GM19452 (cell line): ENCODE results near the gene MUSTN1.

ENCODE experiments used
- ATAC-seq: cut with Tn5 transposase; IDR thresholded peaks from one replicate; pipeline ENCODE4 v1.9.1; 2021; ENCODE audit not compliant: unreplicated experiment

Gene MUSTN1

DNA sequence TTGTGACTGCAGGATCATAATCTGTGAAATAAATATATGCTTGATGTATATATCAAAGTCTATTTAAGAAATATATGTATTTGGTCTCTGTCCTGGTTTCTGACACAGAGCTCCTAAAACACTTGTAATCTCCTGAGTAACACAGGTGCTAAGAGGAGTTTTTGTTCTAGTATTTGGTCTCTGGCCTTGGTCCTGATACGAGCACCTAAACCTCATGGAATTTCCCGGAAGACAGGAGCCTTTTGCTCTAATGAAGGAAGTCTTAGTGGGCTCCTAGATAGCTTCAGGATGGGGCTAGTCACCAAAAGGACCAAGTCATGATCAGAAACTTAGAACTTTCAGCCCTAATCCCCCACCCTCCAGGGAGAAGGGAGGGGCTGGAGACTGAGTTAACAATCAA, 19.2 kb upstream of the MUSTN1 start:
- ATAC-seq = no peak

DNA sequence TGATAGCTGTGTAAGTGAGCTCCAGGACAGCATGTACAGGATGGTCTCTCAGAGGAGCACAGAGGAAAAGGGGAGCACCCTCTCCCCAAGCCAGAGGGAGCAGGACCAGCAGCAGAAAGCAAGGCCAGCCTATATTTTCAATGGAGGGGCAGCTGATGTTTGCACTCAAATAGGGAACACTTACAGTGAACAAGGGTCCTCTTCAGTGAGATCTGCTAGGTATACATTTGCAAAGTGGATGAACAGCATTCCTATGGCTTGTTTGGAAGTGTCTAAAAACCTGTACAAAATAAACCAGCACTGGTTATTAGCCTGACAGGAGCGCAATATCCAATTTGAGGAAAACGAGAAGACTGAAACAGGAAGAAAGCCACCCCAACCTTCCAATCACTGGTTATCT, 17.6 kb upstream of the MUSTN1 start:
- no peak for ATAC-seq

DNA sequence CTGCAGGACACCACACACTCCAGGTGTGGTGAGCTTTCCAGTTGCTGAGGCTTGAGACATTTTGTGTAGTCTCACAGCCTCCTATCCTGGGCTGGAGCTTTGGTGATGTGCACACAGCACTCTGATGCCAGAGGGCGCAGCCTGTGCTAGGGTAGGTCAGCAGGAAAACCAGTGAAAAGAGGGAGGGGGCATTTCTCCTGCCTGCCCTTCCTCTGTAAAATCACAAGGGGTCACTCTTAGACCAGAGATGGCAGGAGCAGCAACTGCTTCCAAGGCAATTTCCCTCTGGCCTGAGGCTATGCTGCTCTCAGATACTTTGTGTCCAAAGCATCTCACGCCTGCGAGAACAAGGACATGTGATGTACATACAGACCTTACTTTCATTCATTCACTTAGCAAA, 16.5 kb upstream of the MUSTN1 start:
- no peak for ATAC-seq

DNA sequence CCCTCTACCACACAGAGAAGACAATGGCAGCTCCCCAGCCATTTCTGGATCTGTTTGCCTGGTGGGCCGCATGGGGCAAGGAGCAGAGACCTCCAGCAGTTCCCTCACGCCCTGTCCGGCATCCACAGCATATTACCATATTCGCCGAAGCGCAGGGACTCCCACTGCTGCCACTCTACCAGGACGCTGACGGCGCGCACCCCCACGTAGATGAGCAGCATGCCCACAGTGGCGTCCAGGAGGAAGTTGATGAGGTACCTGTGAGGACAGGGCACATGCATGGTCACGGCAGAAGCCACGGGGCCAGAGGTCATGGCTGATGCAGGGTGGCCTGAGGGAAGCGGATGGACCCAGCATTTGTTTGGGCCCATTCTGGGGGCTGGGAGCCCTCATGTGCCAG, 14.8 kb upstream of the MUSTN1 start:
- no peak for ATAC-seq

DNA sequence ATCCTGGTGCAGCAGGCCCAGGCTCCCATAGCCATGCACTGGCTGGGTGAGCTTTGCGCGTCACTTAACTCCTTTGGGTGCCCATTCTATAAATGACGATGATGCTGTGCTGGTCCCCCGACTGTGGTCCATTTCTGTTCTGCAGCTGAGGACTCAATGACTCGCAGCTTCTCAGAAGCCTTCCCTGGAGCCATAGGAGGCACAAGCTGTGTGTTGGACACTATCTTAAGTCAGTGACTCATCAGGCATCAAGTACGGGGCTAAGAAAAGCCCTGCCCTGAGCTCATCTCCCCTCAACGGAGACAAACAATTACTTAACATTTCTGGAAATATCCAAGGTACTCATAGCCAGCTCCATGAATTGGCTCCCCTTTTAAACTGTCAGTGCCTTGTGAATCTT, 13.8 kb upstream of the MUSTN1 start:
- ATAC-seq = no peak

DNA sequence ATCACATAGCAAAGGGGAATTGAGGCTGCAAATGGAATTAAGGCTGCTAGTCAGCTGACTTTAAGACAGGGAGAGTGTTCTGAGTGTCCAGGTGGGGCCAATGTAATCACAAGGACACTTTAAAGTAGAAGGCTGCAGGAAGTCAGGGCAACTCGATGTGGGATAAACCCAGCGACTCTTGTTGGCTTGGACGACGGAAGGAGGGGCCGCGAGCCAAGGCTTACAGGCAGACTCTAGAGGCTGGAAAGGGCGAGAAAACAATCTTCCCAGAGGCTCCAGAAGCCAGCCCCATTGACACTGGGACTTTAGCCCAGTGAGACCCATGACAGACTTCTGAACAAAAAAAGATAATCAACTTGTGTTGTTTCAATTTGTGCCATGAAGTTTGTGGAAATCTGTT, 12.9 kb upstream of the MUSTN1 start:
- ATAC-seq = no peak

DNA sequence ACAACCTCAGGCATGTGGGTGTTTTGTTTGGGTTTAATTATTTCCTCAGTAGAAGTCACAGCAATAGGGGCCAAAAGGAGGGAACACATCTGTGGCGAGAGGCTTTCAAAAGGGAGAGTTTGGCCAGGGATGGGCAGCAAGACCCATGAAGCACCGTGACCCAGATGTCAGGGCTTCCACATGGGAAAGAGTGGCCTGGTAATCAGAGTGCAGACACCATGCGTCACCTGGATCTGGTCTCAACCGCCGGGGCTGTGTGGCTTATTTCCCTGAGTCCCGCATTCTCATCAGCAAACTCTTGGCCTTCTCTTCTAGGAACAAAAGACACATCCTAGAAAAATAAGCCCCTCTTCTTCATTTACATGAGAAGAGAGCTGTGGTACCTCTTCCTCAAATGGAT, 12.4 kb upstream of the MUSTN1 start:
- no peak for ATAC-seq

DNA sequence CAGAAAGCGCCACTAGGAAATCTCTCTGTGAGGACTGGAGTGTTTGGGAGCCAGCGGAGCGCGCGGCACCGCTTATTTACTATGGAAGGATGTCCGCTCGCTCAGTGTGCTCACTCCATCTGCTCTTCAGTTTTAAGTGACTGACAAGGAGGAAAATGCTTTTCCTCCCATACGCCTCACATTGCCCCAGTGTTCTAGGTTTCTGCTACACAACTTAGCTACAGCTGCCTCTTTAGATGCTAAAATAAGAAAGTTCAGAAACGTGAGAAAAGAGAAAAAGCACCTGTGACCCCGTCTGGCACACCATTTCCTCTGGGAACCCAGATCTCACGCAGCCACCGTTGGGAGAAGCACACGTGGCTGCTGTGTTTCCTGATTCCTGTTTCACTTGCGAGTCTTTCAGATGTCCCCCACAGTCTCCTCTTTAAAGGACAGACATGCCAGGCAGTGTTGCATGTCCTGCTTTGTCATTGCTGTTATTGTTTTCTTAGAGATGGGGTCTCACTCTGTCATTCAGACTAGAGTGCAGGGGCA, 11.7 kb upstream of the MUSTN1 start:
- ATAC-seq = no peak

DNA sequence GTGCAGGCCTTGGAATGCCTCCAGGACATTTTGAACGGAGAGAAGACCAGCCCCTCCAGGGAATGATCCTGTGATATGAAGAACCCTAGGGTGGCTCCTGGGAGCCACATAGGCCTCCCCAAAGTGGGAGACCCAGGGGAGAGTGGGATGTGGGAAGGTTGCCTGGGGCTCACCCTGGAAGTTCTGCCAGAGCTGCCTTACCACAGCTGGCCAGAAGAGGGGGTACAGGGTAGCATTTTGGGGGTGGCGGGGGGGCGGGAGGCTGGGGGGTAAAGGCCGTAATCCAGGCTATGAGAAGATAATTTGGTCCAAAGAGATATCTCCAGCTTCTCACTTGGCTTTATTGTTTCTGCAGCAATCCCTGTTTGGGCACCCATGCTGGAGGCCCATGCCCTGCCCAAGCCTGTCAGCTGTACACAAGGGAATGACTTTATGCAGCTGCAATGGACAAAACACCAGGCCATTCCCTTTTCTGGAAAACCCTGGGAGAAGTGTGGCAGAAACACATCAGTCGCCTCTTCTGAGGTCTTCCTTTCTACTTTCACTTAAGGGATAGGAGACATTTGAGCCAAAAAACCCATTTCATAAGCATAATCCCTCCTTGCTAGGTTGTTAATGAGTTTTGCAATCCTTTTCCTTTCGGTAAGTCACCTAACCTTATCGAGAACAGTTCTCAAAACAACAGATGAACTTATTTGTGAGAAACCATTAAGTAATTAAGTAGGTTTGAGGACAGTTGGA, 11.0 kb upstream of the MUSTN1 start:
- no peak for ATAC-seq

DNA sequence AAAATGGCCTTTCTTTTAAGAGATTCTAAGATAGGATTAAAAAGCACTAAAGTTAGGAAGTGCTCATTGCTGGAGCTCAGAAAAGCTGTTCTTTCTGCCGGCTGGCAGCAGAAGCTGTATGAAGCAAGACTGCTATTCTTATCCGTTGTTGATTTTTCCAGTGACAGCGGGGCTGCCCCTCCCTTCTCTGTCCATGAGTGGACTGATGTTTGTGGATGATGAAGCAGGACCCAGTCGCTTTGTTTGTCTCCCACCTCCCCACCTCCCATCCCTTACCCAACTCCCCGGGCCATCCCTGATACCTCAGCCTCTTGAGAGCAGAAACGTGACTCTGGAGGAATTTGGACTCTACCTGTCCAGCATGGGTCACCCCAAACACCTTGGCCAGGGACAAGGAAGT, 10.3 kb upstream of the MUSTN1 start:
- no peak for ATAC-seq

DNA sequence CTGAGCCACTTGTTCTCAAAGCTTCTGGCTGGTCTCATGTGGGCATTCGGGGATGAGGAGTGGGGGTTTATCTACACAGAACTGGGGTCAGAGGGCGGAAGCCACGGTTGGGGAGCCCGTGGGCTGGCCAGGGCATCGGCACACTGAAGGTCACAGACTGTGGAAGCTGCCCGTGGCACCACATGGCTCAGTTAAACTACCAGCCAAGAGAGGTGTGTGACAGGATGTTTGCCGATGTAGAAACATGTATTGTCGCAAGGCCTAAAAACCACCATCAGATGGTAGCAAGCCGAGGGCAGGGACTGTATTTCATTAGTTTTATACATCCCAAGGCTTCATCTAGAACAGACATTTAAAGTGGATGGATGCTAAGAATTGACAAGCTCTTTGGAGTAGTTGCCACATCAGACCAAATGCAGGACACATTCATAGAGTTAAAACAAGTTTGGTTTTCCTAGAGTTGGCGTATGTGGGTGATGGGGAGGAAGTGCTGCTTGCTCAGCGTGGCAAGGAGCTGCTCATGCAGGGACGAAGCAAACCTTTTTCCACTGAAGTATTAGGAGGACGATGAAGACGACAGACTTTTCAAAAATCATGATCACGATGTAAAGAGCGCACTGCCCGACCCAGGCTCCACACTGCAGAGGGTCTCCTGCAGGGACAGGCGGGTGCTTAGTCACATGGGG, 9.6 kb upstream of the MUSTN1 start:
- no peak for ATAC-seq

DNA sequence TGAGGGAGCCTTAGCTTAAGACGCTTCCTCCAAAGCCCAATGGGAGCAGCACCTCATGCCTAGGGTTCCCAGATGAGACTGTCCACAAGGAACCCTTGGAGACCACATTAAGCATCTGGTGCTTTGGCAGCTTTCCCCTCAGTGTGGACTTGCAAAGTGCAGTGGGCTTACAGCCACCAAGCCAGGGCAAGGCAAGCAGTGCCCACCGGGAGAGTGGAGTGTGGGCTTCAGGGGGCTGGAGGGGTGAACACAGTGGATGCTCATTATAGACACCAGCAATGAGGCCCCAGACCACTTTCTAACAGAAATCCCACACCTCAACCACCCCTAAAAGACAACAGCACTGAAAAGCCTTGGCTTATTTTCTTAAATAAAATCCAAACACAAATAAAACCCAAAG, 9.1 kb upstream of the MUSTN1 start:
- ATAC-seq = no peak

DNA sequence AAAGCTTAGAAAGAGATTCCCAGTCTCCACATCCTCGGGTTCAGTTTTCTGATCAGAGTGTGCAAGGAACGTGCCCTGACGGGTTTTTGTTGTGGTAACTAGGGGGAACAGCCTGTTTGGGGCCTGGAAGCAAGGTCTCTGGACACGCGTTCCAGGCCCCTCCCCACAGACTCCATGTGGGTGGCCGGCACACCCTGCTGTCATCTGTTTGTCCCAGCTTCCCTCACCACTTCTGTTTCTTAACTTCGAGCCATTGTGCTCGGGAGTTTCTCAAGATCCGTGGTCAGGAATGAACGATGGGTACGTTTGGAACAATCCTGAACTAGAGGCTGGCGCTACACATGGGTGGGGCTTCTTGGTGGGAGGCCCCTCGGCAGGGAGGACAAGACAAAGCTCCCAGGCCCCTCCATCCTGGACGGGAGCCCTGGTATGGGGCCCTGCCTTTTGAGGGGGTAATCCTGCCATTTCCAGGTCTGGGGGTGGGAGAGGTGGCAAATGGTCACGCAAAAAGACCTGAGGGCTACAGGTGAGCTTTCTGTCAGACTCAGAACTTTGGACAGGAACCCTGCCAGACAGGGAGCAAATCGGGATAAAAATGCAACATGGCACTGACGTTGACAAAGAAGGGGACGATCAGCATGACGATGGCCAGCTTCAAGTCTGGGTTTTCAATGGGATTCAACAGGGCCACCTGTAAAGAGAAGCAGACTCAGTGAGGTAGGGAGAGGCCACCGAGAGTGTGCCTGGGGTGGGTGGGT, 8.5 kb upstream of the MUSTN1 start:
- ATAC-seq = no peak

DNA sequence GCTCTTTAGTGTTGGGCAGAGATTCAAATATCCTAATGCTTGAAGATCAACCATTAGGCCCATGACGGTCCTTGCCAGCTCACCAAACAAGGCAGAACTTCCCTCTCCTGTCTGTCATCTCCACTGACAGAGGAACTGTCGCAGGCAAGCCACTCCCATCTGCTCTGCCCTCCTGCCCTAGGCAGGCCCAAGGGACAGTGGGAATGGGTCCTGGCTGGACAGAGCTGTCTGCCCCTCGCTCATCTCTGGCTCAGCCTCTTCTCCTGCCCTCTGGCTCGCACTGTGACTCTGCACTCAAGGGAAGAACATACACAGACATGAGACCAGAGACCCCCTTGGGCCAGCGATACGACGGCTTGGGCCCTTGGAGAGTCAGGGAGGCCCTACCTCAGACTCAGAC, 7.6 kb upstream of the MUSTN1 start:
- ATAC-seq = no peak

DNA sequence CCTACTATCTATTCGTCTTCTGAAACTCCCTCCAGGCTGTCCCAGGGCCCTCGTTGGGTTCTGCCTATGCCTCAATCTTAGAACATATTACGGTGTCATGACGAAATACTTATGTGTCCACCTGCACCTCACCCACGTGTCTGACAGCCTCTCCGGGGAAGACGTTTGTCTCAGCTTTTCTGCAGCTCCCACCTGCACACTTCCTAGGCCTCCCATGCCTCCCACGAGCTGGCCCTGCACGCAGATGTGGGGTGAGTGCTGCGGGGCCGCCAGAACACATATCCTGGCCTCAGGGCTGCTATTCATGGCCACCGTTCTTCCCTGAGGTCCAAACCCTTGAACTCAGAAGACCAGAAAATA, 7.1 kb upstream of the MUSTN1 start:
- no peak for ATAC-seq

DNA sequence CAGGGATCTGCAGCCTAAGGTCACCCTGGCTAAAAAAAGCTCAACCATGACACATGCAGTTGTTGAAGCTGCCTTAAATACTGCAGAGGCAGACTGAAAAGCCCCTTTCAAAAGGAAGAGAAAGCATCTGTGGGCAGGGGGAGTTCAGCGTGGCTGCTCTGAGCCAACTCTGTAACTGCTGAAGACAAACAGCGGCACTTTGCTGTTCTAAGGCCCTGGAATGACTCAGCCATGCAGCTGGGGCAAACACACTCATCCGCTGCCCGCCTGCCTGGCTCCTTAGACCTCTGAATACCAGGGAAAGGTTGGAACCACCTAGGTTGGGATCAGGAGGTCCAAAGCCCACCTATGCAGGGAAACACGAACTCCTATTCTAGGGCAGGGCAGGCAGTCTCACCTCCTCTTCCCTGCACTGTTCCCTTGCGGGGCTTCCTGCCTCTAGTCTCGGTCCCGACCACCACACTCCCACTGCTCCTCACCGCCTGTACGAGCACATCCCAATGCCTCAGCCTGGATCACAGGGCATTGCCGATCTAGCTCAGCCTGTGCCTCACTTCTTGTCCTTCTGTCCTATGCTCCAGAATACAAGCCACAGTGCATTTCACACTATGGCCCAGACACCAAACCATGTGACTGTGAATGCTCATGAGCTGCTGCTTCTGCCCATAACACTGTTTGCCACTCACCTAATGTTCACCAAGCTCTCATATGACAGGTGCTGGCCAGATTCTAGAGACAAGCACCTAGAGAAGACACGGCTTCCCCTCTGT, 6.6 kb upstream of the MUSTN1 start:
- ATAC-seq = no peak

DNA sequence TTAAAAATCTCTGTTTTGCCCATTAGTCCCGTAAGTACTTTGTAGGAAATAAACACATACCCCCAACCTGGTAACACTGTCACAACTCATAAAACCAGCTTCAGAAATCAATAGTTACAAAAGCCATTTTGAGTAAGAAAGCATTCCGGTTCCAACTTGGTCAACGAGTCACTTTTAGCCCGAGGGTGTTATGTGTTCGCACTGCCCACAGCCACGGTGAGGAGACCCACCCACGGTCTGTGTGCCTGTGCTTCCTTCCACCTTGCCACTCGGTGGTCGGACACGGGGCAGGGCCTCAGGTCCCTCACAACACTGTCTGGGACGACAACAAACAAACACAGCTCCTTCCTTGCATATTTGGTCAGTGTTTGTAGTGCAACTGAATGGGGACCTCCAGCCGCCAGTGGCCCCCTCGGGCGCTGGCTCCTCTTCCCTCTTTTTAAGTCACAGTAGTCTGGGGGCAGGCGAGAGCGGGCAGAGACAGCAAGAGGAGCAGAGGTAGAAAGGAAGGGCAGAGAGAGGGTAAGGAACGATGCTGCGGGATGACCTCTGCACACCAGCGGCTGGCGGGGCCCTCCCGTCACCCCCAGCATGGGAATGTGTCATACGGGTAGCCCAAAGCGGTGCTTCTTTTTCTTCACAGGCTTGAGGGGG, 5.2 kb upstream of the MUSTN1 start:
- ATAC-seq = no peak

DNA sequence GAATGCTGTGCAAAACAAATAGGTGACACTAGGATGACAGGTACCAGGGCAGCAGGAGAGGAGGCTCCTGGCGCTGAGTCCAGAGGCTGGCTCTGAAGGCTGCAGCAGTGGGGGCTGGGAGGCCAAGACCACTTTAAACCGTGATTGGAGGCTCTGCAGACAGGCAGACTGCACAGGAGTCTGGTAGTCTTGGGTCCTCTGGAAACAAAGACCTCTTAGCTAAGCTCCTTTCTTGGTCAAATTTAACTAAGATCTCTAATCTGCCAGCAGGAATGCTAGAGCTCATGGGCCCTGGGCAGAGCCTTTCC, 4.4 kb upstream of the MUSTN1 start:
- ATAC-seq = no peak

DNA sequence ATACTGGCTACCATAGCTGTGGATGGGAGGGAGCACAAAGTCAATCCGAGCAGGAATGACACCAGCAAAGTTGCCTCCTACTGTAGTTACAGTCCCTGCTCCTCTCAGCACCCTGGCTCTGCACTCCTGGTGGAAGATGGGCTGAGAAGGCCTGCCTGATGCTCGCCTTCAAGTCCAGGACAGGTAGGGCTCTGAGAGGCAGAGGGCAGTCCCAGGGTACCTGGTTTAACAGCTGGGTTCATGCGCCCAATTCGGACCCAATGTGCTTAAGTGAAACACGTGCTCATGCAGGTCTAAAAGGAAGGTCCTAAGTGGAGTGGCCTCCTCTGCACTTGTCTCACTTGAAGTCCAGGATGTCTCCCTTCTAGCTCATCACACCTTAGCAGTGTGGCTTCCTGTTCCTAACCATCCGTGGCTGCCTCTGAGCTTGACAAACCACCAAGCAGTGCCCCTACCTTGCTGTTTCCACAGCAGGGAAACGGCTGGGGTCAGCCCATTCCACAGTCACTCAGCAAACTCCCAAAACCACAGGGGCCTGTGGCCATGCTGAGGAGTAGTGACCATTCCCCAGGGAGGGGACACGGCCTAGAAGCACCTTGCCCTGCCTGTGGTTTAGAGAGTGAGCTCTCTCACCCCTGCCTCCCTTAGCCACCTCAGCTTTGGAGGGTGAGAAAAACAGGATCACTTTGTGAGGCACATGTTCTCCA, 3.9 kb upstream of the MUSTN1 start:
- ATAC-seq = peak; percentile 64

DNA sequence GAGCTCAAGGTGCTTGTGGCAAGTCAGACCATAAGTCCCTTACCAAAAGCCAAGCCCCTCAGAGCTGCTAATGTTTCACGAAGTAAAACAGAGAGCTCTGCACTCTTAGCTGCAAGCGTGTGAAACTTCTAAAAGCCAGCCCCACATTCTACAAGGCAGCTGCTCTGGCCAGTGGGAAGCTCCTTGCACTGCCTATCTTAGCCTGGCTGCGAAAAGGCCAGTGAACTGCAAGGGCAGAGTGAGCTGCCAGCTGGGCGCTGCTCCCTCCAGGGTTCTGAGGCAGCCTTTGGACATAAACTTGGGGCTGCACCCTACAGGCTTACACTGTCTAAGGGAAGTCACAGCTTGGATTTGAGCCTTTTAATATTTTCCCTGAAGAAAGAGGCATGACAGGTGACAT, 2.2 kb upstream of the MUSTN1 start:
- ATAC-seq = no peak
